GM21381 (cell line): Measurements from ENCODE around the gene FLT3LG.
"Not testable (repeated sequence)": the region's sequence is repeated elsewhere in the genome, so short reads cannot be mapped to it uniquely, and the experiment has no call there.

Experiments used
- ATAC-seq: cut with Tn5 transposase; IDR thresholded peaks from one replicate; pipeline ENCODE4 v1.9.1; 2021; ENCODE audit warnings: mild to moderate bottlenecking, moderate library complexity; ENCODE audit not compliant: unreplicated experiment

Gene FLT3LG

GRCh38 chr19:49440439-49441209, 33.4 kb upstream of the FLT3LG start:
- ATAC-seq, result no peak

GRCh38 chr19:49441210-49441959, 32.6 kb upstream of the FLT3LG start, which contains the start of gene SLC17A7:
TSS of gene SLC17A7 (minus strand) at chr19:49441527. CDS start at chr19:49441379, 148 bp downstream.
- ATAC-seq, result no peak

DNA sequence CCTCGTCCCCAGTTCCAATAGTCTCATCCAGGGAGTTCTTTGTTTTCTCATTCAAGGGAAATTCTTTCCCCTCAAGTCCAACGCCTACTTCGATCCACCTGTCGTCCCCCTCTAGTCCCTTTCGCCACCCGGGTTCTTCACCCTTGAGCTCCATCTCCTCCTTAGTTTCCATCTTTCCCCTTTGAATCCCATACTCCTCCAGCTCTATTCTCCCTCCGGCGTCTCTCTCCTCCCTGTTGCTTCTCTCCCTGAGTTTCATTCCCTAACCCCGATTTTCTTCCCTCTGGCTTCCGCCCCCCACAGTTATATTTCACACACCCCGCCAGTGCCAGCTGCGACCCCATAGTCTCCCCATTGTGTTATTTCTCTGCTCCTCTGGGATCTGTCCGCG, 32.1 kb upstream of the FLT3LG start:
- no peak for ATAC-seq

DNA sequence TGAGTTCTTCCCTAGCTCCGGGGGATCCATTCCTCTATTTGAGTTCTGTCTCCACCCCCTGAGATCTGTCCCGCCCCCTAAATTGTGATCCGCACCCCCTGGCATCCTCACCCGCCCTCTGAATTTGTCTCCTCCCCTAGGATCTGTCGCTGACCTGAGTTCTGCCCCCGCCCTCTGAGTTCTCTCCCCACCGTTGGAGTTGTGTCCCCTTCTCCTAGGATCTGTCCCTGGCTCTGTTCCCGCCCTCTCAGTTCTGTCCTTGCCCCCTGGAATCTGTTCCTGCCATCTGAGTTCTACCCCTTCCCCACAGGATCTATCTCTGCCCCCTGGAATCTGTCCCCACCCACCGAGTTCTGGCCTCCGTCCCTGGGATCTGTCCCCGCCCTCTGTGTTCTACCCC, 31.7 kb upstream of the FLT3LG start:
- no peak for ATAC-seq

DNA sequence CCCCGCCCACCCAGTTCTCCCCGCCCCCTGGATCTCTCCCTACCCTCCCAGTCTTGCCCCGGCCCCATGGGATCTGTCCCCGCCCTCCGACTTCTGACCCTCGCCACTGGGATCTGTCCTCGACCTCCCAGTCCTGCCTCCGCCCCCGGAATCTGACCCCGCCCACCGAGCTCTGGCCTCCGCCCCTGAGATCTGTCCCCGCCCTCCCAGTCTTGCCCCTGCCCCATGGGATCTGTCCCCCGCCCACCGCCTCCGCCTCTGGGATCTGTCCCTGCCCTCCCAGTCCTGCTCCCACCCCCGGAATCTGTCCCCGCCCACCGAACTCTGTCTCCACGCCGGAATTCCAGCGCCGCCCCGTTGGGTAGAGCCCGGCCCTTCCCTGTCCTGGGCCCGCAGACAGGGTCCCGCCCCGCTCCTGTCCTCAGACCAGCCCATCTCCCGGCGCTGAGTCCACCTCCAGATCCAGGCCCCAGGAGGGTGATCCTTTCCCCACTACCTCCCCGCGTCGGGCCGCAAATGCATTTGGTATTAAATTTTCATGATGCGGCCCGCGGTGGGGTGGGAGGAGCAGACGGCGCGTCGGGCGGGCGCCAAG, 31.1 kb upstream of the FLT3LG start:
- peak; percentile 21 for ATAC-seq

DNA sequence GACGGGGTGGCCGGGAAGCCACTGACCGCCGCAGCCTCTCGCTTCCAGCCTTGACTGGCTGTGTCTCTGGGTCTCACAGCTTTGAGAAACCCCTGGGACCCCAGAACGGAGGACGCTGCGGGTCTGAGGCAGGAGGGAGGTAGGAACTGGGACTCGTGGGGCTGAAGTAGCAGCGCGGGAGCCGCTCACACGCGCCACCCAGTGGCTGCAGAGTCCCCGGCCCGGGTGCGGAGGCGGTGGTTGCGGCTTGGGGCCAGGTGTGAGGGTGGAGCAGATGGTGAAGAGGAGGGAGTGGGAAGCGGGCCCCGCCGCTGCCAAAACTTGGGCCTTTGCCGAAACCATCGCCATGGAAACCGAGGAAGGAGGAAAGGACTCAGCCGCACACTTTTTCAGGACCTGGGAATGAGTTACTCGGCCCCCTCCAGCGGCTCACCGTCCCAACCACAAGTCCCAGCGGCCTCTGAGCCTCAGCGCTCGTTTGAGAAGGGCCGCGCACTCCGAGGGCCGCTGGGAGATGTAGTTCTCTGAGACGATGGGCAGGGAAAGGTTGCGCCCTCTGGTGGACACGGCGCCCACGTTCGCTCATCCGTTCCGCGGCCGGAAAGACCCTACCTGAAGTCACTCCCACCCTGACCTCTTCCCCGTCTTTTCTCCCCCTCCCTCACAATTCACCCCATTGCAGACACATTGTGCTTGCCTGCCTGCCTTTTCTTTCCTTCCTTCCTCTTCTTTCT, 30.5 kb upstream of the FLT3LG start:
- peak; percentile 77 for ATAC-seq

GRCh38 chr19:49444100-49444700, 29.8 kb upstream of the FLT3LG start:
- not testable (repeated sequence) for ATAC-seq

- no peak for ATAC-seq
These were observed 28.0 kb upstream of the FLT3LG start for GRCh38 chr19:49445997-49446396.

- ATAC-seq, result no peak
These were observed 26.3 kb upstream of the FLT3LG start for GRCh38 chr19:49447485-49448431.

DNA sequence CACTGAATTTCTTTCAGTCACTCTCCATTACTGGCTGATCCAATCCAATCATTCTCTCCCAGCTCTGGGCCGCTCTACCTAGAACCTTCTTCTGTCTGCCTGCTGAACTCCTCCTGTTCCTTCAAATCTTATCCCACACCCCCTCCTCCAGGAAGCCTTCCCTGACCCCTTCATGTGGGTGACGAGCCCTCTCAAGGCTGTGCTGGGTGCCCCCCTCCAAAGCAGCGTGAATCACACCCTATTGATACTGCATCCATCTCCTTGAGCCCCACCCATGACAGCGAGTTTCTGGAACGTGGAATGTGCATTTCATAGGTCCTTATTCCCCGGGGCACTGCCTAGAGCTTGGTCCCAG, 25.6 kb upstream of the FLT3LG start:
- no peak for ATAC-seq

- ATAC-seq, result no peak
These were observed 23.6 kb upstream of the FLT3LG start for GRCh38 chr19:49450405-49450804.

DNA sequence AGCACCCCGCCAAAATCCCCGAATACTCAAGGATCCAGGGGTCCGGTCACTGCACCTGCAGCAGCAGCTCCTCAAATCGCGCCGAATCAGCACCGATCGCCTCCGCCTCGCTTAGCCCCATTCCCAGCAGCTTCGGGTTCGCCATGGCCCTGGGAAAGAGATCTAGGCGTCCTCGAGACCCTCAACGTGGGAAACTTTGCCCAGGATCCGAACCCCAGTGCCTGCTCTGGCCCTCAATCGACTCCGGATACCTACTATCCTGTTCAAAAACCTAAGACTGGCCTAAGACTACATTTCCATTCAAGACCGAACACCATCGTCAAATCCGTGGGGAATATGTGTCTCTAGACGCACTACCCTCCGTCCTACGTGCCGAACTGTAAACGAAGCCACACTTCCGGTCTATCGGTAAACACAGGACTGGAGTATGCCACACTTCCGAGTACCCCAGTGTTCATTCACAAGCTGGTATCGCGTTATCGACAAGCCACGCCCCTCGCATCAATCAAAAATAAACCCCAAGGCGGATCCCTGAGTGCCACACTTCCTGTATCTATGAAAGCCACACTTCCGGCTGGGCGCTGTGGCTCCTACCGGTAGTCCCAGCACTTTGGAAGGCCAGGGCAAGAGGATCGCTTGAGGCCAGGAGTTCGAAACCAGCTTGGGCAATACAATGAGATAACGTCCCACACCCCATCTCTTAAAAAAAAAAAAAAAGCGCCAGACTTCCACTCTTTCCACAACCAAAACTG, 22.4 kb upstream of the FLT3LG start, which contains the start of gene PIH1D1:
Gene PIH1D1 (minus strand): TSS at position 385 of the 752 bp plus-strand sequence. CDS start 240 bp downstream, at position 145.
- ATAC-seq, result peak; percentile 54

- peak; percentile 87 for ATAC-seq
These were observed 20.8 kb upstream of the FLT3LG start, which contains the start of gene ALDH16A1 for GRCh38 chr19:49453013-49453756. TSS of gene ALDH16A1 (plus strand) at chr19:49453225. CDS start at chr19:49453332, 107 bp downstream.

DNA sequence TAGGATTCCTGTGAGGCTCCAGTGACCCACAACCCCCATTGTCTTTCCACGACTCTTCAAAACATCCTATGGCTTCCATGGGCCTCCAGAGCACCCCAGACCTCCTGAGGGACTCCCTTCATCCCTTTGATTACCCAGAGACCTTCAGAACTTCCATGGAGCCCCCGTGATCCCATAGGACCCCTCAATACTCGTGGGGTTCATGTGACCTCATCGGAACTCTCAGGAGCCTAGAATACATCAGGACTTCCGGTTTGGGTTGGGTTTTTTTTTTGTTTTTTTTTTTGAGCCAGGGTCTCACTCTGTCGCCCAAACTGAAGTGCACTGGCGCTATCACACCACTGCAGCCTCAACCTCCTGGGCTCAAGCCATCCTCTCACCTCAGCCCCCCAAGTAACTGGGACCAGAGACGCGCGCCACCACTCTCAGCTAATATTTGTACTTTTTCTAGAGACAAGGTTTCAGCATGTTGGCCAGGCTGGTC, 20.2 kb upstream of the FLT3LG start:
- ATAC-seq, result no peak

GRCh38 chr19:49455773-49456172, 18.2 kb upstream of the FLT3LG start:
- no peak for ATAC-seq

- no peak for ATAC-seq
These were observed 17.7 kb upstream of the FLT3LG start for GRCh38 chr19:49456326-49456725.

GRCh38 chr19:49458567-49458903, 15.5 kb upstream of the FLT3LG start:
- ATAC-seq, result no peak

- ATAC-seq, result no peak
These were observed 14.6 kb upstream of the FLT3LG start for GRCh38 chr19:49459388-49459787.
